ENCODE results near the gene DCAF15. TPM values are rescaled to one million over a fixed set of nuclear protein-coding genes. Genes with fewer than 3 reads are reported as not detected.

DCAF15 gene
- total RNA-seq, 1 donor from 2014 or later, result 85.6 TPM

DNA sequence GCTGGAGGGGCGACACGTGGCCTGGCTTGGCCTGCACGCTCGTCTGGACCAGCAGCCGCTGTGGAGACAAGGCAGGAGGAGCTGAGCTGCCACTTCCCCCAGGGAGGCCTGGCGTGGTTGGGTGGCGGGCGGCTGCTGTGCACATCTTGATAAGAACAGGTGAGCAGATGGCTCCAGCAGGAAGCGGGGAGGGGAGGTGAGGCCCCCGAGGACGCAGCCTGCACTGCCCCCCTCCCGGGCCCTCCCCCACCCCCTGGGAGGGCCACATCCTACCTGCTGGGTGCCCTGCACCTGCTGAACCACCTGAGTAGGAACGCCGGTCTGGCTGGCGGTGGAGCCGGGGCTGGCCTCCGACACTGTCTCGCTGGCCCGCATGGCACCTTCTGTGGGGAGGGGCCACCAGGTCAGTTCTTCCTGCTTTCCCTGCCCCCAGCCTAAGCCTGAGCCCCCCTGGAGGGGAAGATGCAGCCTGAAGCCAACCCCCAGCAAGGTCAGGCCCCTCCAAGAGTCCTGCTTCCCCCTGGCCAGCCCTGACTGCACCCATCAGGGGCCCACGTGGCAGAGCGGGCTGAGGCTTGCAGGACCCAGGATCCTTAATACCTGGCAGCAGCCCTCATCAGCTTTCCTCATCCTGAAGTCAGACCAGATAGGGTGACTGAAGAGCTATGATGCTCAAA lies 31.0 kb downstream of the DCAF15 start:
- no peak overlapping the region for H3K27ac Mint-ChIP-seq (ENCODE audit: unreplicated experiment)
- no peak for DNase-seq (ENCODE audit: low read depth, low spot score)
- H3K36me3 Mint-ChIP-seq (ENCODE audit: low read depth), result no peaks in the 10 kb centered on the region
- no peaks in the 10 kb centered on the region for H3K27me3 Mint-ChIP-seq (ENCODE audit: low read depth)
- H3K4me3 Mint-ChIP-seq, result no peak overlapping the region
- no peak for TF ChIP-seq CTCF (conservative IDR thresholded peaks at IDR 0.05)
- H3K9me3 Mint-ChIP-seq, result no peaks in the 10 kb centered on the region
- H3K4me1 Mint-ChIP-seq, result peaks cover 6% of the 10 kb centered on the region

GRCh38 chr19:13984186-13984585 lies 31.9 kb downstream of the DCAF15 start:
- H3K9me3 Mint-ChIP-seq, result no peaks in the 10 kb centered on the region
- no peaks in the 10 kb centered on the region for H3K27me3 Mint-ChIP-seq (ENCODE audit: low read depth)
- no peak overlapping the region for H3K4me3 Mint-ChIP-seq
- no peak for TF ChIP-seq CTCF (conservative IDR thresholded peaks at IDR 0.05)
- H3K36me3 Mint-ChIP-seq (ENCODE audit: low read depth), result no peaks in the 10 kb centered on the region
- H3K4me1 Mint-ChIP-seq, result peaks cover 6% of the 10 kb centered on the region
- no peak for DNase-seq (ENCODE audit: low read depth, low spot score)
- no peak overlapping the region for H3K27ac Mint-ChIP-seq (ENCODE audit: unreplicated experiment)

DNA sequence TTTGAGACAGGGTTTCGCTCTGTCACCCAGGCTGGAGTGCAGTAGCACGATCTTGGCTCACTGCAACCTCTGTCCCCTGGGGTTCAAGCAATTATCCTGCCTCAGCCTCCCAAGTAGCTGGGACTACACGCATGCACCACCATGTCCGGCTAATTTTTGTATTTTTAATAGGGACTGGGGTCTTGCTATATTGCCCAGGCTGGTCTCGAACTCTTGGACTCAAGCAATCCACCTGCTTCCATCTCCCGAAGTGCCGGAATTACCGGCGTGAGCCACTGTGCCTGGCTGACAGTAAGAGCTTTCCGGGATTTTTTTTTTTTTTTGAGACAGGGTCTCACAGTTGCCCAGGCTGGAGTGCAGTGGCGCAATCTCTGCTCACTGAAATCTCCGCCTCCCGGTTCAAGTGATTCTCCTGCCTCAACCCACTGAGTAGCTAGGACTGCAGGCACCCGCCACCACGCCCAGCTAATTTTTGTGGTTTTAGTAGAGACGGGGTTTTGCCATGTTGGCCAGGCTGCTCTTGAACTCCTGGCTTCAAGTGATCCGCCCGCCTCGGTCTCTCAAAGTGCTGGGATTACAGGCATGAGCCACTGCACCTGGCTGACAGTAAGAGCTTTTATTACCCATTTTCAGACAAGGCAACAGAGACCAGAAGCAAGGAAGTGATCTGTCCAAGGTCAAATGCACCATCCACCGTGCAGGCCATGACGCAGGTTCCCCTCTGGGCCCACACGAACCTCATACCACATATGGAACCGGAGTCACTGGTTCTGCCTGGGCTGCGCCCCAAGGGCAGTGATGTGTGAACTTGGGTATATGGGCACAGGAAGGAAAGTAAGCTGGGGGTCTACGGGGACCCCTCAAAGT lies 32.8 kb downstream of the DCAF15 start:
- Mint-ChIP-seq H3K9me3 (no peaks in the 10 kb centered on the region), H3K27me3 (ENCODE audit: low read depth) (no peaks in the 10 kb centered on the region), H3K4me3 (no peak overlapping the region), H3K27ac (ENCODE audit: unreplicated experiment) (peak overlapping the region; percentile 75), H3K36me3 (ENCODE audit: low read depth) (peaks cover 4% of the 10 kb centered on the region), H3K4me1 (no peaks in the 10 kb centered on the region)
- DNase-seq (ENCODE audit: low read depth, low spot score), result no peak
- no peak for TF ChIP-seq CTCF (conservative IDR thresholded peaks at IDR 0.05)

DNA sequence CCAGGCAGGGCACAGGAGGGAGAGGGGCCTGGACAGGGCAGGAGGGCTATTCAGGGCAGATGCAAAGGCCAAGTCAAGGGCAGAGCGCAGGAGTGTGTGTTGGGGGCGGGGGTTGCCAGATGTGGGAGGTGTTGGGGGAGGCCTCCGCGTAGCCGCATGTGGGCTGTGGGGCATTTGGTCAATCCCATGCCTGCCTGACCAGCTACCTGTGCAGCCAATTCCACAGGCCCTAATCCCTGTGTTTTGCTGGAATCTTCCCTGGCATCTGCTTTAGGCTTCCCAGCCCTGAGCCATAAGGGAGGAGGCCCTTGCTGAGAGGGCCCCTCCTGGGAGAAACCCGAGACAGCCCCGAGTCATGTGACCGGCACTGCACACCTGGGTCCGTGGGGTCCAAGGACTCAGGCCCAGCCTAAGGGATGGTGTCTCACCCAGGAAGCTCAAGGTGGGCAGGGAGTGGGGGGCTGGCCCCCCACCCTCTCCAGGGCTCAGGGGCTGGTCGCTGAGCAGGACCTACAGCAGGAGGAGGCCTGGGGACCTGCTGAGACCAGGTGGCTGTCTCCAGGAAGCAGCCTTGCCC lies 33.5 kb downstream of the DCAF15 start:
- H3K4me3 Mint-ChIP-seq, result no peak overlapping the region
- no peak for DNase-seq (ENCODE audit: low read depth, low spot score)
- no peaks in the 10 kb centered on the region for H3K9me3 Mint-ChIP-seq
- peaks cover 5% of the 10 kb centered on the region for H3K36me3 Mint-ChIP-seq (ENCODE audit: low read depth)
- TF ChIP-seq CTCF (conservative IDR thresholded peaks at IDR 0.05), result no peak
- H3K27me3 Mint-ChIP-seq (ENCODE audit: low read depth), result no peaks in the 10 kb centered on the region
- no peak overlapping the region for H3K27ac Mint-ChIP-seq (ENCODE audit: unreplicated experiment)
- H3K4me1 Mint-ChIP-seq, result no peaks in the 10 kb centered on the region

DNA sequence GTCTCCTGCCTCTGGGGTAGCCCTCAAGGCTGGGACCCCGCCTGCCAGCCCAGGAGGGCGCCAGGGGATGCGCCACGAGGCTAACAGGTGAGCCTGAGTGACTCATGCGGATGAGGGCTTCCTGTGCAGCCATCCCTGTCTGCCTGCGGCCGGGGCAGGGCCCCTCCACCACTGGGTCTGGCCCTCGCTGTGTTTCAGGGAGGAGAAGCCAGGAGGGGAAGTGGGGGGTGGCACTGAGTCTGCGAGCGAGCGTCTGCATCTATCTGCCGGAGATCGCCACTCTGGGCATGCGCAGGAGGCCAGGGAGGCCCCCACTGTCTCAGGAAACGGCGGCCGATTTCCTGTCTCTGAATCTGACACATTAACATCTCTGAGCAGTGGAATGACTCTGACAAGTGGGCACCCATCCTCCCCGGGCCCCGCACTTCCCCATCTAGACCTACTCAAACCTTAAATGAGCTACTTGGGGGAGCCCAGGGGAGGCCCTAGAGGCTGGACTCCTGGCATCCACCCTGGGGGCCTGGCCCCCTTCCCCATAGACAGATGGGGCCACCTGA lies 34.1 kb downstream of the DCAF15 start:
- H3K27me3 Mint-ChIP-seq (ENCODE audit: low read depth), result no peaks in the 10 kb centered on the region
- peak; percentile 49 for DNase-seq (ENCODE audit: low read depth, low spot score)
- no peak for TF ChIP-seq CTCF (conservative IDR thresholded peaks at IDR 0.05)
- no peaks in the 10 kb centered on the region for H3K9me3 Mint-ChIP-seq
- no peak overlapping the region for H3K4me3 Mint-ChIP-seq
- peaks cover 7% of the 10 kb centered on the region for H3K36me3 Mint-ChIP-seq (ENCODE audit: low read depth)
- H3K4me1 Mint-ChIP-seq, result no peaks in the 10 kb centered on the region
- no peak overlapping the region for H3K27ac Mint-ChIP-seq (ENCODE audit: unreplicated experiment)
